H1 (cell line): ENCODE results near the gene RNF157. TPM values are rescaled to one million over a fixed set of nuclear protein-coding genes. Genes with fewer than 3 reads are reported as not detected.

ENCODE experiments used
- JUN ChIP-seq: IDR thresholded peaks from 2 replicates; pipeline ENCODE4 v1.6.1; 2011; ENCODE audit warnings: low read depth, mild to moderate bottlenecking, improper control_type of control experiment, low read length
- RXRA ChIP-seq: IDR thresholded peaks from 2 replicates; pipeline ENCODE4 v1.6.1; 2011; ENCODE audit warnings: low read depth, mild to moderate bottlenecking, low read length, moderate library complexity; ENCODE audit not compliant: insufficient read depth
- SAP30 ChIP-seq: fragments of 300-600 bp; sonication (generic); IDR thresholded peaks from 2 replicates; pipeline ENCODE4 v1.7.1; 2012; ENCODE audit warnings: low read length, moderate library complexity, mild to moderate bottlenecking, inconsistent platforms; ENCODE audit not compliant: insufficient read depth, insufficient replicate concordance
- polyA plus RNA-seq, 7 experiments: library from polyadenylated mRNA; depleted of rRNA in 3 of 7; stranded (reverse) in 5 of 7; unstranded in 2 of 7; fragments of >200 nt in 5 of 7; fragments of 200-250 nt in 2 of 7; gene quantifications; 1 replicate in 5 of 7; 2 replicates in 1 of 7; 4 replicates in 1 of 7; pipeline versions ENCODE4 v1.2.1 to v1.2.3, GENCODE V29; 2011 to 2013; ENCODE audit warnings: missing spikeins in 2 of 7, mixed read lengths in 2 of 7
- total RNA-seq: library from RNA; stranded (reverse); fragmentation: NEBNext Ultra II Directional; extraction: Animal tissue kit (Norgen Biotek cat#: 25700); gene quantifications from 2 replicates; pipeline ENCODE4 v1.2.1, GENCODE V29; 2021

Gene RNF157
- total and polyA plus RNA-seq, 2 of the 8 experiments (the other 6 are each of a cell fraction or from before 2014, with no cell fraction given) = 13.4 to 16.7 TPM

DNA sequence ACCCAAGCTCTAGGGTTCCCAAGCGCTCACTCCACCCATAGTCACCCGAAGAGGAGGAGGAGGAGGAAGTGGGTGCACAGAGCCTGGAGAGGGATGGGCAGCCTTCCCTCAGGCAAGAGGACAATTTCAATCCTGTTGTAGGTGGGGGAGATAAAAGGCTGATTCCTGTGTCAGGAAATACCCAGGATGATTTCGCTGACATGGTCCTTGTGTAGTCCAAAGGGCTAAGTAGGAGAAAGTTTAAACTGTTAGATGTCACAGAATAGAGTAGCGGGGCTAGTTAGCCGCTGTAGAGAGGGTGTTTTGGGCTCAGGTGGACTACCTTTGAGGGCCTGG is 135.4 kb downstream of the RNF157 start (continued):
- TF ChIP-seq SAP30 (no peak), RXRA (no peak), JUN (no peak)
- TF ChIP-seq, all 59 proteins: peak for 0
